Karpas-422 (cell line): ENCODE measurements around the gene HDLBP. TPM values are rescaled to one million over a fixed set of nuclear protein-coding genes. Genes with fewer than 3 reads are reported as not detected.

Experiments used
- DNase-seq: peaks from one replicate; pipeline ENCODE4 v3.0.0-alpha.2; 2015
- H2AFZ ChIP-seq: fragments of 200-600 bp; sonication (generic); 2 replicates; pipeline ENCODE4 v1.6.1; 2014; ENCODE audit warnings: antibody characterized with exemption, low read length, mixed read lengths
- H3K27ac ChIP-seq: fragments of 200-600 bp; sonication (generic); 2 replicates; pipeline ENCODE4 v1.5.1; 2014; ENCODE audit warnings: mild to moderate bottlenecking, low read length, moderate library complexity
- H3K27me3 ChIP-seq: fragments of 200-600 bp; sonication (generic); 2 replicates; pipeline ENCODE4 v1.6.1; 2014; ENCODE audit warnings: low read length, mixed read lengths
- H3K36me3 ChIP-seq: fragments of 200-600 bp; sonication (generic); 2 replicates; pipeline ENCODE4 v1.6.1; 2014; ENCODE audit warnings: low read length, mixed read lengths; ENCODE audit not compliant: insufficient read depth
- H3K4me1 ChIP-seq: fragments of 200-600 bp; sonication (generic); 2 replicates; pipeline ENCODE4 v1.6.1; 2014; ENCODE audit warnings: mild to moderate bottlenecking, low read length, mixed read lengths
- H3K4me2 ChIP-seq: fragments of 200-600 bp; sonication (generic); 2 replicates; pipeline ENCODE4 v1.6.1; 2014; ENCODE audit warnings: low read length, low read depth, mild to moderate bottlenecking; ENCODE audit not compliant: poor library complexity, severe bottlenecking
- H3K4me3 ChIP-seq: fragments of 200-600 bp; sonication (generic); 2 replicates; pipeline ENCODE4 v1.5.1; 2014; ENCODE audit warnings: mild to moderate bottlenecking, antibody characterized with exemption, low read length, mixed read lengths
- H3K79me2 ChIP-seq: fragments of 200-600 bp; sonication (generic); 2 replicates; pipeline ENCODE4 v1.6.1; 2014; ENCODE audit warnings: mild to moderate bottlenecking, low read length, mixed read lengths
- H3K9ac ChIP-seq: fragments of 200-600 bp; sonication (generic); 2 replicates; pipeline ENCODE4 v1.6.0; 2014; ENCODE audit warnings: low read length
- H3K9me2 ChIP-seq: fragments of 200-600 bp; sonication (generic), shearing (Covaris generic); replicated peaks from 2 replicates; pipeline ENCODE4 v1.6.0; 2014; ENCODE audit warnings: mild to moderate bottlenecking, low read length, moderate library complexity; ENCODE audit not compliant: insufficient read depth
- H3K9me3 ChIP-seq: fragments of 300-700, 200-600 bp; sonication (generic); 2 replicates; pipeline ENCODE4 v1.6.1; 2014; ENCODE audit warnings: low read length, mixed read lengths
- H4K20me1 ChIP-seq: fragments of 200-600 bp; sonication (generic); 2 replicates; pipeline ENCODE4 v1.6.1; 2014; ENCODE audit warnings: mild to moderate bottlenecking, antibody characterized with exemption, low read length, low read depth; ENCODE audit not compliant: insufficient read depth
- total RNA-seq: library from RNA; depleted of rRNA; stranded (reverse); fragments of >200 nt; shearing (Covaris generic); gene quantifications from 2 replicates; pipeline ENCODE4 v1.2.3, GENCODE V29; 2014; ENCODE audit warnings: low replicate concordance

The HDLBP gene
- total RNA-seq, 1 experiment from 2014 or later = 141 TPM

DNA sequence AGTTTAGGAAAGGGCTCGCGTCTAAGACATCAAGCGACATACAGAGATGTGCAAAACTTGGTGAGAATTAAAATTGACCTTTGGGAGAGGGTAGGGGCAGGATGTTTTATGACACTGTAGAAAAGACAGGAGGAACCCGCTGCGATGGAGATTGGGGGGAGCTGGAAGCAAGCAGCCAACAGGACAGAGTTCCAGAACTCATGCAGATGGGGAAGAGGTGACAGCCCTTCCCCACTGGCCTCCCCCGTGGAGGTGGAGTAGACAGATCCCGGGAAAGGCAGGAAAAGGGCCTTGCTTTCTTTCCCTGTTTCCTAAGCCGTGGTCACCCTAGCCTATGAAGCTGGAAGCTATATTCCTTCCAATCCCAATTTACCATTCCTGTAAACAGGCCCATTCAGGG, 87.9 kb downstream of the HDLBP start:
- no peaks in the 10 kb centered on the region for H3K27me3 ChIP-seq
- H3K9me3 ChIP-seq = no peaks in the 10 kb centered on the region
- no peak overlapping the region for H3K4me2 ChIP-seq
- no peaks in the 10 kb centered on the region for H4K20me1 ChIP-seq
- no peaks in the 10 kb centered on the region for H3K9me2 ChIP-seq
- no peaks in the 10 kb centered on the region for H3K4me1 ChIP-seq
- H3K79me2 ChIP-seq = no peaks in the 10 kb centered on the region
- H3K9ac ChIP-seq = no peak overlapping the region
- H3K27ac ChIP-seq = no peak overlapping the region
- H2AFZ ChIP-seq = no peak overlapping the region
- H3K4me3 ChIP-seq = no peak overlapping the region
- DNase-seq = no peak
- peaks cover 3% of the 10 kb centered on the region for H3K36me3 ChIP-seq

DNA sequence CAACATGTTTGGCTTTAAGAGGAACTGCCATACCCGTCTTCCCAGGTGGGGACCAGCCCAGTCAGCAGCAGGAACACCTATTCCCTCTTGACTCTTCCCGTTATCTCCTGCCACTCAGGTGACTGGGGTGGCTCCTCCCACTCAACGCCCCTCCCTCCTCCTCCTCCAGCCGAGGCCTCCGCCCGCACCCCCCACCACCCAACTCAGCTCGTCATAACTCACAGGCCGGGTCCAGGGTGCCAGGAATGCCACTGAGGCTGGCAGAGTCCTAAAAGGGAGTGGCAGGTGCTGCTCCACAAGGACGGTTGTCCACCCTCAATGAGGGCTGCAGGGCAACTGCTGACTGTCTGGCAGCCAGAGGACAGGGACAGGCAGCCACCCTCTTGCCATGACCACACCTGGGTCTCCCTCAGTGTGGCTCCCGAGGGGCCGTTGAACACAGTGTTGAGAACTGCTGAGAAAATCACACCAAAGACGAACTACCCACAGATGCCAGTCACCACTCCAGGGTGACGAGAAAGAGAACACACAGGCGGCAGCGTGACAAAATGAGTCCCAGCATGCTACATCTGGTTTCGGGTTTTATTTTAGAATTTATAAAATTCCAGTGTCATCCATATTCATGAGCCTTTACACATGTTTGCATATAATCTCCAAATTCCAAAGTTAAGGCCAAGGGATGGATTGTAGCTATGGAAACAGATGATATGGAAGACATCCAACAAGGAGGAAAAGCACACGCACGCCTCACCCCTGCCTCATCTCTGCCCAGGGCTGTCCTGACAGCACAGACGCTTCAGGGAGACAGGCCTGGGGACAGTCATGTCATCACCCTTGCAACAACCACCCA, 88.5 kb downstream of the HDLBP start:
- DNase-seq = no peak
- Histone ChIP-seq H3K9ac (no peak overlapping the region), H3K9me3 (no peaks in the 10 kb centered on the region), H4K20me1 (no peaks in the 10 kb centered on the region), H3K4me1 (no peaks in the 10 kb centered on the region), H3K4me2 (no peak overlapping the region), H3K36me3 (peaks cover 3% of the 10 kb centered on the region), H2AFZ (no peak overlapping the region), H3K4me3 (no peak overlapping the region), H3K9me2 (no peaks in the 10 kb centered on the region), H3K27ac (no peak overlapping the region), H3K27me3 (no peaks in the 10 kb centered on the region), H3K79me2 (no peaks in the 10 kb centered on the region)

DNA sequence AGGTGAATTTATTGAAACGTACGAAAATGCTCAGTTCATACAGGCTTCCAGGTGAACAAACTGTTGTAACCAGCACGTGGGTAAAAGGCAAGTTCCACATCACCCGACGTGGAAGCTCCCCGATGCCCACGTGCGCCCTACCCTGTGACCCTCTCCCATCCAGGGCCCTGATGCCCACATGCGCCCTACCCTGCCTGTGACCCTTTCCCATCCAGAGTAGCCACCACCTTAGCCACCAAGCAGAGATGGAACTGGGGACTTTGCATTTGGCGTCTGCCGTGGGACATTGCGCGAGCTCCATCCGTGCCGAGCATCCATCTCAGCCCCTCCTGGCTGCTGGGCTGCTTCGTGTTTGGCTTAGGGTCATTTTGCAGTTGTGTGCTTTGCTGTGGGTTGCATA, 89.5 kb downstream of the HDLBP start:
- Histone ChIP-seq H3K9ac (no peak overlapping the region), H3K27me3 (no peaks in the 10 kb centered on the region), H2AFZ (no peak overlapping the region), H3K9me2 (no peaks in the 10 kb centered on the region), H3K36me3 (peaks cover 3% of the 10 kb centered on the region), H3K4me3 (no peak overlapping the region), H3K4me1 (no peaks in the 10 kb centered on the region), H3K27ac (no peak overlapping the region), H3K4me2 (no peak overlapping the region), H4K20me1 (no peaks in the 10 kb centered on the region), H3K79me2 (no peaks in the 10 kb centered on the region), H3K9me3 (no peaks in the 10 kb centered on the region)
- DNase-seq = no peak

DNA sequence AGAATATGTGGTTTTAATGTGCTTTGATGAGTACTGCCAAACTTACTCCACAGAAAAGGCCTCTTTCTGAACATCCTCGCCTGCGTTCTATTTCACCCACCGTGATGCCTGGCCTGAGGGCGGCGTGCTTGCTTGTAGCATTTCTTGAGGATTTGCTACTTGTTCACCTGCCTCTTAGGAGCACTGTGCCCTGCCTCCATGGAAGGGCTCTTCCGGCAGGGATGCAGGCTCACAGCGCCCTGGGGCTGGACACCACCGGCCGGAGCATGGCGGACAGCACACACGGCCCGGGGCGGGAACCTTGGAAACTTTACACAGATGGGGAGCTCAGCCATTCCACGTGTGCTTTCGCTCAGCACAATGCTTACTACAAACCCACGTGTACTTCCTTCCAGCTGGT, 89.9 kb downstream of the HDLBP start:
- Histone ChIP-seq H3K27me3 (no peaks in the 10 kb centered on the region), H3K4me1 (no peaks in the 10 kb centered on the region), H3K4me2 (no peak overlapping the region), H3K36me3 (peaks cover 3% of the 10 kb centered on the region), H4K20me1 (no peaks in the 10 kb centered on the region), H3K27ac (no peak overlapping the region), H3K9me3 (no peaks in the 10 kb centered on the region), H3K9ac (no peak overlapping the region), H2AFZ (no peak overlapping the region), H3K9me2 (no peaks in the 10 kb centered on the region), H3K79me2 (no peaks in the 10 kb centered on the region), H3K4me3 (no peak overlapping the region)
- DNase-seq = no peak

DNA sequence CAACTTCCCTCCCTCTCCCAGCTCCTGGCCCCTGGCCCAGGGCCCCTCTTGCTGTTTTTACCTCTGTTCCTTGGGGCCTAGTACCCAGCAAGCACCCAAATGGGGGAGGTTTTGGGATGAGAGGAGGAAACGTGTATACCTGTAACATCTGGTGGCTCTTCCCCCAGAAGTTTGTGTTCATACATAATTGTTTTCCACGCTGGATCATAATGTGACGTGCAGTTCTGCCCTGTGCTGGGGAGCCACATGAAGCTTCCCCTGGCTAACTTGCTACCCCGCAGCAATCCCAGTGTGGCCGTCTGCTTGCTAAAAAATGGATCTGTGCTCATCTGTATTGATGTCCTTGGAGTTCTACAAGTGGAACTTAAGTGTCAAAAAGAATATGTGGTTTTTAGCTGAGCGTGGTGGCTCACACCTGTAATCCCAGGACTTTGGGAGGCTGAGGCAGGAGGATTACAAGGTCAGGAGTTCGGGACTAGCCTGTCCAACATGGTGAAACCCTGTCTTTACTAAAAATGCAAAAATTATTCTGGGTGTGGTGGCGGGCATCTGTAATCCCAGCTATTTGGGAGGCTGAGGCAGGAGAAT, 90.5 kb downstream of the HDLBP start:
- no peak overlapping the region for H3K4me2 ChIP-seq
- H3K4me3 ChIP-seq = no peak overlapping the region
- H3K9ac ChIP-seq = no peak overlapping the region
- no peak overlapping the region for H2AFZ ChIP-seq
- H3K27ac ChIP-seq = no peak overlapping the region
- DNase-seq = no peak
- no peaks in the 10 kb centered on the region for H3K4me1 ChIP-seq
- H3K9me3 ChIP-seq = no peaks in the 10 kb centered on the region
- peaks cover under 1% of the 10 kb centered on the region; the same call in 1 of the 2 replicates for H3K36me3 ChIP-seq
- no peaks in the 10 kb centered on the region for H3K27me3 ChIP-seq
- no peaks in the 10 kb centered on the region for H3K9me2 ChIP-seq
- H3K79me2 ChIP-seq = no peaks in the 10 kb centered on the region
- no peaks in the 10 kb centered on the region for H4K20me1 ChIP-seq

DNA sequence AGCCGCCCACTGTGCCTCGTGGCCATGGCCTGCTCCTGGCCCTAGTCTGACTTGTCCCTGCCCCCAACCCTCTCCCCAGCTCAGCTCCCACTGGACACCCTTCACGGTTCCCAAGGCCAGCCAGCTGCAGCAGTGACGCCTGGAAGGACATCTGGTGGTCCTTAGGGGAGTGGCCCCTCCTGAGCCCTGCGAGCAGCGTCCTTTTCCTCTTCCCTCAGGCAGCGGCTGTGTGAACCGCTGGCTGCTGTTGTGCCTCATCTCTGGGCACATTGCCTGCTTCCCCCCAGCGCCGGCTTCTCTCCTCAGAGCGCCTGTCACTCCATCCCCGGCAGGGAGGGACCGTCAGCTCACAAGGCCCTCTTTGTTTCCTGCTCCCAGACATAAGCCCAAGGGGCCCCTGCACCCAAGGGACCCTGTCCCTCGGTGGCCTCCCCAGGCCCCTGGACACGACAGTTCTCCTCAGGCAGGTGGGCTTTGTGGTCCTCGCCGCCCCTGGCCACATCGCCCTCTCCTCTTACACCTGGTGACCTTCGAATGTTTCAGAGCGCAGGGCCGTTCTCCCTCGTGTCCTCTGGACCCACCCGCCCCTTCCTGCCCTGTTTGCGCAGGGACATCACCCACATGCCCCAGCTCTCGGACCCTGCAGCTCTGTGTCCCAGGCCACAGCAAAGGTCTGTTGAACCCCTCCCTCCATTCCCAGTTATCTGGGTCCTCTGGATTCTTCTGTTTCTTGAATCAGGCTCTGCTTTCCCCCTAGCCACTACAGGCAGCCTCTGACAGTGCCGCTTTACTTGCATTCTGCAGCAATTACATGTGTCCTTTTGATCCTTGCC, 91.2 kb downstream of the HDLBP start:
- H3K9ac ChIP-seq = no peak overlapping the region
- no peaks in the 10 kb centered on the region for H3K27me3 ChIP-seq
- H3K9me3 ChIP-seq = no peaks in the 10 kb centered on the region
- H3K27ac ChIP-seq = no peak overlapping the region
- H3K4me2 ChIP-seq = no peak overlapping the region
- no peak overlapping the region for H3K4me3 ChIP-seq
- no peak for DNase-seq
- H4K20me1 ChIP-seq = no peaks in the 10 kb centered on the region
- H2AFZ ChIP-seq = no peak overlapping the region
- H3K4me1 ChIP-seq = peaks cover under 1% of the 10 kb centered on the region; the same call in 1 of the 2 replicates
- no peaks in the 10 kb centered on the region for H3K79me2 ChIP-seq
- no peaks in the 10 kb centered on the region; the same call in 1 of the 2 replicates for H3K36me3 ChIP-seq
- no peaks in the 10 kb centered on the region for H3K9me2 ChIP-seq

DNA sequence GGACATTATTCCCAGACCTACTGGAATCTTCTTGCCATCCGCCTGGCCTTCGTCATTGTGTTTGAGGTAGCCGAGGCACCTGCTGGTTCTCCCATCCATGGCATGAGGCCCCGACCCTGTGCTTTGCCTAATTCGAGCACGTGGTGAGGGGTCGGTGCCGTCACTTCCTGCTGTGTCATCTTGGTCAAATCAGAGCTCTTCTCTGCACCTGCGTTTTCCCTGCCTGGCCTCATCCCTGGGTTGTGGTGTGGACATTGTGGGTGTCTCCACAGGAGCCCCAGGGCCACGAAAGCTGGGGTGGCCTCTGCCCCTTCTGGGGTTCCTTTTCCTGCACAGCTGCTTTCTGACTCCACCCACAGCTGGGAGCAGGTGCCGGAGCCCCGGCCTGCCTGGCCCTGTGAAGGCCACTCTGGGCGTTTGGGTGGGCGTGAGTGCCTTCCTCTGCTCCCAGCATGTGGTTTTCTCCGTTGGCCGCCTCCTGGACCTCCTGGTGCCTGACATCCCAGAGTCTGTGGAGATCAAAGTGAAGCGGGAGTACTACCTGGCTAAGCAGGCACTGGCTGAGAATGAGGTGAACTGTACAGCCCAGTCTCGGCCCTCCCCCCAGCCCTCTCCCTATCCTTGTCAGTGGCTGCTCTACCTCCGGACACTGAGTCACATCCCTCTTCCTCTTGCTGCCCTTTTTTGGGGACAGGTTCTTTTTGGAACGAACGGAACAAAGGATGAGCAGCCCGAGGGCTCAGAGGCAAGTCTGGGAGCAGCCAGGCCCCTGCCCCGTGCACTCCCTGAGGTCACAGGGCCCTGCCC, 92.1 kb downstream of the HDLBP start:
- no peaks in the 10 kb centered on the region; the same call in 1 of the 2 replicates for H3K36me3 ChIP-seq
- no peak overlapping the region for H3K27ac ChIP-seq
- no peak overlapping the region for H2AFZ ChIP-seq
- no peaks in the 10 kb centered on the region for H3K9me2 ChIP-seq
- no peak overlapping the region for H3K4me2 ChIP-seq
- H3K79me2 ChIP-seq = no peaks in the 10 kb centered on the region
- peaks cover 9% of the 10 kb centered on the region for H3K4me1 ChIP-seq
- H3K9me3 ChIP-seq = no peaks in the 10 kb centered on the region
- no peak overlapping the region for H3K9ac ChIP-seq
- no peaks in the 10 kb centered on the region for H3K27me3 ChIP-seq
- no peak for DNase-seq
- no peak overlapping the region for H3K4me3 ChIP-seq
- H4K20me1 ChIP-seq = no peaks in the 10 kb centered on the region
